B cell (primary cell): ENCODE measurements around the gene KCNT1.
"Not testable (repeated sequence)": the region's sequence is repeated elsewhere in the genome, so short reads cannot be mapped to it uniquely, and the experiment has no call there.

Experiments
- CTCF ChIP-seq: fragments of 200-600 bp; IDR thresholded peaks from one replicate; pipeline ENCODE4 v1.8.0; 2022; ENCODE audit warnings: antibody characterized with exemption, mild to moderate bottlenecking
- EZH2 ChIP-seq: IDR thresholded peaks from 2 replicates; pipeline ENCODE4 v1.6.1; 2012; ENCODE audit warnings: borderline replicate concordance, low read depth, mild to moderate bottlenecking, moderate library complexity, low read length; ENCODE audit not compliant: insufficient read depth, poor library complexity, severe bottlenecking

- not testable (repeated sequence) for TF ChIP-seq CTCF, EZH2
These were observed 33.0 kb upstream of the KCNT1 start for GRCh38 chr9:135669018-135669417.
